HepG2 (cell line): ENCODE data around the gene CFAP99. TPM values are rescaled to one million over a fixed set of nuclear protein-coding genes. Genes with fewer than 3 reads are reported as not detected.

Experiments used
- ARNT ChIP-seq: fragments of 450-650 bp; IDR thresholded peaks from 2 replicates; pipeline ENCODE4 v1.6.1; 2017
- DMAP1 ChIP-seq: IDR thresholded peaks from 2 replicates; pipeline ENCODE4 v1.6.1; 2016
- FOXM1 ChIP-seq: sonication (generic); formaldehyde crosslinking; IDR thresholded peaks from 2 replicates; pipeline ENCODE4 v1.5.0; 2020; ENCODE audit warnings: missing genetic modification reagents
- GFI1 ChIP-seq: sonication (generic); formaldehyde crosslinking; IDR thresholded peaks from 2 replicates; pipeline ENCODE4 v1.5.0; 2020; ENCODE audit warnings: missing genetic modification reagents, mild to moderate bottlenecking, borderline replicate concordance
- GMEB1 ChIP-seq: sonication (generic); formaldehyde crosslinking; IDR thresholded peaks from 2 replicates; pipeline ENCODE4 v1.5.1; 2020; ENCODE audit warnings: missing genetic modification reagents, mild to moderate bottlenecking, borderline replicate concordance
- KDM2A ChIP-seq: sonication (generic); formaldehyde crosslinking; IDR thresholded peaks from 2 replicates; pipeline ENCODE4 v1.4.0; 2020; ENCODE audit warnings: low read depth, missing genetic modification reagents, borderline replicate concordance
- LBX2 ChIP-seq: sonication (generic); formaldehyde crosslinking; IDR thresholded peaks from 2 replicates; pipeline ENCODE4 v1.5.0; 2020; ENCODE audit warnings: missing genetic modification reagents, mild to moderate bottlenecking, borderline replicate concordance
- MED1 ChIP-seq: sonication (generic); formaldehyde crosslinking; IDR thresholded peaks from 2 replicates; pipeline ENCODE4 v1.4.0; 2020; ENCODE audit warnings: missing genetic modification reagents
- MTA1 ChIP-seq: sonication (generic); formaldehyde crosslinking; IDR thresholded peaks from 2 replicates; pipeline ENCODE4 v1.4.0; 2020; ENCODE audit warnings: missing genetic modification reagents, mild to moderate bottlenecking, borderline replicate concordance
- NCOR1 ChIP-seq: fragments of 200-600 bp; sonication (generic); IDR thresholded peaks from 2 replicates; pipeline ENCODE4 v1.7.0; 2017; ENCODE audit warnings: antibody characterized with exemption, low read length, borderline replicate concordance
- NPAS2 ChIP-seq: sonication (generic); formaldehyde crosslinking; IDR thresholded peaks from 2 replicates; pipeline ENCODE4 v1.8.0; 2022; ENCODE audit warnings: mild to moderate bottlenecking, missing genetic modification reagents, borderline replicate concordance
- SRF ChIP-seq: IDR thresholded peaks from 2 replicates; pipeline ENCODE4 v1.6.1; 2011; ENCODE audit warnings: mild to moderate bottlenecking, low read depth, low read length, moderate library complexity
- SUZ12 ChIP-seq: fragments of 150-350 bp; IDR thresholded peaks from 2 replicates; pipeline ENCODE4 v1.6.1; 2014; ENCODE audit warnings: low read depth, low read length
- TAF1 ChIP-seq: sonication (generic); formaldehyde crosslinking; IDR thresholded peaks from 2 replicates; pipeline ENCODE4 v1.4.0; 2020; ENCODE audit warnings: missing genetic modification reagents
- TRIM22 ChIP-seq: fragments of 450-650 bp; IDR thresholded peaks from 2 replicates; pipeline ENCODE4 v1.6.1; 2017
- ZFP90 ChIP-seq: sonication (generic); formaldehyde crosslinking; IDR thresholded peaks from 2 replicates; pipeline ENCODE4 v1.8.0; 2022; ENCODE audit warnings: missing genetic modification reagents, mild to moderate bottlenecking, inconsistent platforms, borderline replicate concordance
- ZNF136 ChIP-seq: sonication (generic); formaldehyde crosslinking; IDR thresholded peaks from 2 replicates; pipeline ENCODE4 v1.8.1; 2022; ENCODE audit warnings: low read depth, mild to moderate bottlenecking, moderate library complexity, missing genetic modification reagents
- ZNF24 ChIP-seq: fragments of 450-650 bp; IDR thresholded peaks from 2 replicates; pipeline ENCODE4 v1.6.1; 2017; ENCODE audit warnings: antibody characterized with exemption, mild to moderate bottlenecking
- ZNF460 ChIP-seq: sonication (generic); formaldehyde crosslinking; IDR thresholded peaks from 2 replicates; pipeline ENCODE4 v1.5.1; 2020; ENCODE audit warnings: missing genetic modification reagents, mild to moderate bottlenecking, borderline replicate concordance
- ZNF772 ChIP-seq: sonication (generic); formaldehyde crosslinking; IDR thresholded peaks from 2 replicates; pipeline ENCODE4 v1.5.0; 2020; ENCODE audit warnings: mild to moderate bottlenecking, missing genetic modification reagents
- ZNF790 ChIP-seq: sonication (generic); formaldehyde crosslinking; IDR thresholded peaks from 2 replicates; pipeline ENCODE4 v1.8.0; 2022; ENCODE audit warnings: missing genetic modification reagents, mild to moderate bottlenecking, borderline replicate concordance
- polyA plus RNA-seq, 8 experiments: library from polyadenylated mRNA; depleted of rRNA in 3 of 8; stranded (reverse) in 7 of 8; unstranded in 1 of 8; fragments of >200 nt; fragmentation: Illumina TruSeq in 4 of 8; extraction: Trizol in 4 of 8; gene quantifications; 2 replicates each; pipeline versions ENCODE4 v1.2.1 to v1.2.3, GENCODE V29; 2011 to 2016; ENCODE audit warnings: low read depth in 4 of 8, missing spikeins in 1 of 8, mixed read lengths in 1 of 8; ENCODE audit not compliant: insufficient read depth in 1 of 8
- total RNA-seq, 5 experiments: library from RNA; depleted of rRNA; stranded (reverse); fragments of >200 nt; fragmentation: Illumina TruSeq; extraction: Trizol; gene quantifications; 2 replicates each; pipeline ENCODE4 v1.2.3, GENCODE V29; 2016; ENCODE audit warnings: low read depth in 1 of 5
- TF ChIP-seq, protein P1 (sequence below): sonication (generic); formaldehyde crosslinking; IDR thresholded peaks from 2 replicates; pipeline ENCODE4 v1.5.0; 2020; ENCODE audit warnings: mild to moderate bottlenecking, missing genetic modification reagents

CFAP99 gene
- total and polyA plus RNA-seq, 2 of the 13 experiments (the other 11 are each of a cell fraction or from before 2014, with no cell fraction given) = not detected

GRCh38 chr4:2462218-2462991 is 43.6 kb downstream of the CFAP99 start (continued):
- TF ChIP-seq GMEB1 (CRISPR knock-in tag) (no peak), ZNF136 (no peak), GFI1 (CRISPR knock-in tag) (no peak; the same call in 1 of the 2 replicates), ZNF772 (CRISPR knock-in tag) (peak; percentile 31; the same call in 1 of the 2 replicates), MTA1 (CRISPR knock-in tag) (peak; percentile 64; the same call in 1 of the 2 replicates), DMAP1 (CRISPR knock-in tag) (no peak), TAF1 (CRISPR knock-in tag) (no peak), ZNF460 (CRISPR knock-in tag) (no peak), TRIM22 (no peak), SRF (no peak), MED1 (CRISPR knock-in tag) (peak; percentile 43), ARNT (no peak), ZFP90 (CRISPR knock-in tag) (0 out of 2 replicates have a peak, but pooled peaks have one; percentile 23), ZNF790 (no peak), LBX2 (CRISPR knock-in tag) (peak; percentile 75; the same call in 1 of the 2 replicates), NCOR1 (no peak), FOXM1 (CRISPR knock-in tag) (0 out of 2 replicates have a peak, but pooled peaks have one; percentile 60), KDM2A (CRISPR knock-in tag) (peak; percentile 57; the same call in 1 of the 2 replicates), SUZ12 (no peak), NPAS2 (no peak), ZNF24 (no peak)
- TF ChIP-seq, protein P1, sequence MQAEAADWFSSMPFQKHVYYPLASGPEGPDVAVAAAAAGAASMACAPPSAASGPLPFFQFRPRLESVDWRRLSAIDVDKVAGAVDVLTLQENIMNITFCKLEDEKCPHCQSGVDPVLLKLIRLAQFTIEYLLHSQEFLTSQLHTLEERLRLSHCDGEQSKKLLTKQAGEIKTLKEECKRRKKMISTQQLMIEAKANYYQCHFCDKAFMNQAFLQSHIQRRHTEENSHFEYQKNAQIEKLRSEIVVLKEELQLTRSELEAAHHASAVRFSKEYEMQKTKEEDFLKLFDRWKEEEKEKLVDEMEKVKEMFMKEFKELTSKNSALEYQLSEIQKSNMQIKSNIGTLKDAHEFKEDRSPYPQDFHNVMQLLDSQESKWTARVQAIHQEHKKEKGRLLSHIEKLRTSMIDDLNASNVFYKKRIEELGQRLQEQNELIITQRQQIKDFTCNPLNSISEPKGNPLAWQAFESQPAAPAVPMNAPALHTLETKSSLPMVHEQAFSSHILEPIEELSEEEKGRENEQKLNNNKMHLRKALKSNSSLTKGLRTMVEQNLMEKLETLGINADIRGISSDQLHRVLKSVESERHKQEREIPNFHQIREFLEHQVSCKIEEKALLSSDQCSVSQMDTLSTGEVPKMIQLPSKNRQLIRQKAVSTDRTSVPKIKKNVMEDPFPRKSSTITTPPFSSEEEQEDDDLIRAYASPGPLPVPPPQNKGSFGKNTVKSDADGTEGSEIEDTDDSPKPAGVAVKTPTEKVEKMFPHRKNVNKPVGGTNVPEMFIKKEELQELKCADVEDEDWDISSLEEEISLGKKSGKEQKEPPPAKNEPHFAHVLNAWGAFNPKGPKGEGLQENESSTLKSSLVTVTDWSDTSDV (CRISPR knock-in tag) = peak; percentile 53; the same call in 1 of the 2 replicates
